GM11168 (cell line): ENCODE measurements around the gene TSPAN10.
"Not testable (repeated sequence)": the region's sequence is repeated elsewhere in the genome, so short reads cannot be mapped to it uniquely, and the experiment has no call there.

Experiments used
- in situ Hi-C: fragments of 300-500 bp; cut with MboI; formaldehyde crosslinking; loops from one replicate; pipeline ENCODE4 v1.12.0; 2022; ENCODE audit warnings: low sequenced_read_pairs; ENCODE audit not compliant: unreplicated experiment

TSPAN10 gene

DNA sequence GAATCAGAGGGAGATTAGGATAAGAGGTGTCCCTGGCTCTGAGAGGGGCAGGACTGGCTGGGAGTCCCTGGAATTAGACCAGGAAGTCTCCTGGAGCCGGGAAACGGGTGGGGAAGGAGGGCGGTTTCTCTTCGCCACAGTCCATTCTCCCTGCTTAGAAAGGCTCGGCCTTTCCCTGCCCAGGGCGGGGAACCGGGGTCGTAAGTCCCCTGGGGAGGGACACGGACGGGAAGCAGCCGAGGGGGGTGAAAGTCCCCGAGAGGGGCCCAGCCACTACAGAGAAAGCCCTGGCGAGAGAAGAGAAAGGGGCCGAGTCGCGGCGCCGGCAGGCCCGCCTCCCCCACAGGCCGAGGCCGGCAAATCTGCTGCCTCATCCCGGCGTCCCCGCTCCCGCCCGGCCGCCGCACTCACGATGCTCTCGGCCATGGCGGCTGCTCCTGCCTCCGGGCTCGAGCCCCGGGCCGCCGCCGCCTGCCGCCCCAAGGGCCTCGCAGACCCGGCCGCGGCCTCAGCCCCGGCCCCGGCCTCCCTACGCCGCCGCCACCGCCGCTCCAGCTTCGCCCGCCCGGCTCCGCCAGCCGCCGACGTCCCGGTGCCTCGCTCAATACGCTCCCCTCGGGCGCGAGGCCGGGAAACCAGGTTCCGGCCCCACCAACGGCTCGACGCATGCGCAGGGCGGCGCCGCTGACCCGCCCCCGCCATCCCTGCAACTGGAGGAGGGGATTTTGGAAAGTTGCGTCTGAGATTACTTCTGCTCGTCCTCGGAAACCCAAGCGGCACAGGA lies at the start of gene TSPAN10, which contains the start of gene NPLOC4:
Gene TSPAN10, plus strand, starts transcription at position 692 of the 784 bp plus-strand sequence. CDS start 5,217 bp downstream, outside the sequence.
Gene NPLOC4, minus strand, starts transcription at position 608 of the 784 bp plus-strand sequence. Its CDS starts 182 bp downstream, at position 426.
- in situ Hi-C loops, result no loop called here

DNA sequence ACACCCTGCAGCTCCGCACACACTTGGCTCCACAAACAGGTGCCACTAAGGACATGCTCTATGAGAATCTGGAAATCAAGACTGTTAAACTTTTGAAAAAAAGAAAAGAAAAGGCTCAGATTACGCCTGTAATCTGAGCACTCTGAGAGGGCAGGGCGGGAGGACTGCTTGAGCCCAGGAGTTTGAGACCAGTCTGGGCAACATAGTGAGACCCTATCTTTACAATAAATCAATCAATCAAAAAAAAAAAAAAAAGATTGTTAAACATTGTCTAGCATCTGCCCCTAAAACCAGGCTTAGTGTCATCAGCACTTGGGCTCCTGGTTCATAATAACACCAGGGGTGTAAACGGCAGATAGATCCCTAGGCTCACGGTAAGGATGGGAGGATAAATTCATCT lies 47.4 kb upstream of the TSPAN10 start:
- in situ Hi-C loops, result no loop called here

DNA sequence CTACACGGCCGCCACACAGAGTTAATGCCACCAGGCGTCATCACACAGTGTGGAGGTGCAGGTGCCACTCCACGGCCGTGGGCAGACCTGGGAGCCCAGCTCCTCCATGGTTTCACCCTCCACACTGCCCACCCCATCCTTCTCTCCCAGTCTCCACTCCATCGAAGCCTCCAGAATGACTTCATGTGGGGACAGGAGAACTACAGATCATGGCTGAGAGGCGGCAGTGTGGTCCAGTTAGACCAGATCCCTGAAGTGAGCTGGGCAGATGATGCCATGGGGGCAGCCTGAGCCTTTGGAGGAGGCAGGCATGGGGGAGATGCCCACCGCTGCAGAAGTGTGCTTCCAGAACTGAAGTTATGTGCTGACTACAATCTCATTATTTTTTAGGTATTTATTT lies 46.9 kb upstream of the TSPAN10 start:
- in situ Hi-C loops, result no loop called here

DNA sequence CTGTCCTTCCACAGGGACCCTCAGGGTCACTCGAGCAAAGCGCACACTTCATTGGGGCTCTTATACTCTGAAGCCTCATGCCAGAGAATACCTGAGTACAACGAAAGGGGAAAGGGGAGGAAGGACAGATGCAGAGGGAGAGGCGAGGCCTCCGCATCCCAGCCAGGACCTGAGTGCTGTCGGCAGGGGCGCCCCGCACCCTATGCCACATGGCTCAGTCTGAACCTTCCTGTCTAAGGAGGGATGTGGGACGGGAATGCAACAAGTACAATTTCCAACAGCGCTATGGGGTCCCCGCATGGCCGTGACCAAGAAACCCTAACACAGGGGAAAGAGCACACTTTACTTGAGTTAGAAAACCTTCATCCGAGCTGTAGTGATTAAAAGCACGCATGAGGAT lies 45.0 kb upstream of the TSPAN10 start:
- in situ Hi-C loops, result no loop called here

DNA sequence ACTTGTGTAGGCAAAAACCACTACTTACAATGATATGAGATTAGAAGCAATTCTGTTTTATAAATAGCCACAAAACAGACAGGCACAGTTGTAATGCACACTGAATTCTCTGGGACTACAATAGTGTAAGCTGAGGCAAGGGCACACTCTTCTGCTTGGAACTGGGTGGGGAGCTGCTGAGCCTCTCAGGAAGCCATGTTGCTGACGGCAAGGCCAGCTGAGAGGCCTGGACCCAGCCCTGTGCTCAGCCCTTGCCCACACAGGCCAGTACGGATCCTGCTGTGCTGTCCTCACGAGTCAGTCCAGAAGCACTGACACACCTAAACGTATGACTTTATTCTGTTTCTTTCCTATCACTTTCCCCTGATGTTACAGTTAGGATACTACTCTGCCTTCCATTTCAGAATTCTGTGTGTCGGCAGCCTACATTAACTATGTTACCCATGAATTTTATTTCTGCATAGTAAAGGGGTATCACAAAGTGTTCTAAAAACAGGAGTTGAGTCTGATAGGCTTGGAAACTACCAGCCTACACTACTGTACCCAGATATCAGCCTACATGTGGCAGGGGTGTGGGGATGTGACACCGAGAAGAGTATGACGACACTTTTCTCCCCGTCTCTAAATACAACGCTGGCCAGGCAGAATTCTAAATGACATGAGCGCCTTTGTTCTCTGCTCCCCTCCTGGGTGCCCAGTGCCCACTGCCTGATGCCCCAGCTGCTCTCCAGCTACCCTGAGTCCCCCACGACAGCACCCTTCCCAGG lies 43.7 kb upstream of the TSPAN10 start:
- in situ Hi-C loops, result no loop called here

DNA sequence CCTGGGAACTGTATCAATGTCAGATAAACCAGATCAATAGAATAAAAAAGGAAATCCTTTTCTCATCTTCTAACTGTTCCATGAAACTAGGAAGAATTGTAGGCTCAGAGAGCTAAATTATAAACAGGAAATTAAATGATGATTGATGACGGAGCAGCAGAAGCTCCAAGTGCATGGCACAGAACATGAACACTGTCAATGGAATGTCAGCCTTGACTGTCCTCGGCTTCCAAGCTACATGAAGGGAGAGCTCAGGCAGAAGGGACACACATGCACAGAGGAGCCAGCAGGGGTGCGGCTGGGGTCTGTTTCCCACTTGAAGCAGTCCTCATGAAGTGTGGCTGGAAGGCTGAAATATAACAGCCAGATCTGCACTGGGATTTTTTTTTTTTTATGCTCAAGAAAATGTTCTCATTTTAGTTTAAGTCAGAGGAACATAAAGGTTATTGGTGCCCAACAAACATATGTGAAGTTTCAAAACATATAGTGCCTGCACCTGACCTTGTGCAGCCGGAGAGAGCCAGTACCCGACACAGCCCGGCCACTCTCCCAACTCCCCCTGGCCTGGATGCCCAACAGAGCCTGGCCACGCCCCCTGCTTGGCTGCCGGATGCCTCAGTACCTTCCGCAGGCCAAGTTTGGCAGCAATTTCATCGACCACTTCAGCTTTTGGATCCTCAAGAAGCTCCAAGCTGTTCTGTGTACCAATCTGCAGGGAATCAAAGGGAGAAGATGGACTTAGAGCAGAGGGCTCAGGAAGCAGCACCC lies 37.1 kb upstream of the TSPAN10 start:
- in situ Hi-C loops, result no loop called here

DNA sequence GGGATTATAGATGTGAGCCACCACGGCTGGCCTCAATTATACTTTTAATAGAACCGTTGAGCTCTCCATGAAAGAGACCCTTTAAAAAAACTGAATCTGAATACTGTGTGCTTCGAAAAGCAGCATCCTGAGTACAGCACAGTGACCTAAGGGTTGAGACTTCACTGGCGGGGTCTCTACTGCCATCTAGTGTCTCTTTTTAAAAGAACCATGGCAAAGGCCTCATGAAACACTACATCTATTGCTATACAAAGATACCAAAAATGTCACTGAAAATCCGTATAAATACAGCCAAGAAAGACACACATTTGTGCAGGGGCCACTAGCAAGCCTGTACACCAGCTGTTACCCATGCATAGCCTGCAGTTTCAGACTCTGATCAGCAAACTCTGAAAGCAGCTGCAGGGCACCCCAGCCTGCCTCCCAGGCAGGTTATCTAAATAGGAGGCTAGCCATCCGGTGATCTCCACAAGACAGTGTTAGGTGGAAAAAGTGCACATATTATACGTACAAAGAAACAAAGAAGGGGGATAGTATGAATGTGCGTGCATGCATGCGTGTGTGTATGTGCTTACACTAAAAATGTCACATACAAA lies 35.4 kb upstream of the TSPAN10 start:
- in situ Hi-C loops, result no loop called here

DNA sequence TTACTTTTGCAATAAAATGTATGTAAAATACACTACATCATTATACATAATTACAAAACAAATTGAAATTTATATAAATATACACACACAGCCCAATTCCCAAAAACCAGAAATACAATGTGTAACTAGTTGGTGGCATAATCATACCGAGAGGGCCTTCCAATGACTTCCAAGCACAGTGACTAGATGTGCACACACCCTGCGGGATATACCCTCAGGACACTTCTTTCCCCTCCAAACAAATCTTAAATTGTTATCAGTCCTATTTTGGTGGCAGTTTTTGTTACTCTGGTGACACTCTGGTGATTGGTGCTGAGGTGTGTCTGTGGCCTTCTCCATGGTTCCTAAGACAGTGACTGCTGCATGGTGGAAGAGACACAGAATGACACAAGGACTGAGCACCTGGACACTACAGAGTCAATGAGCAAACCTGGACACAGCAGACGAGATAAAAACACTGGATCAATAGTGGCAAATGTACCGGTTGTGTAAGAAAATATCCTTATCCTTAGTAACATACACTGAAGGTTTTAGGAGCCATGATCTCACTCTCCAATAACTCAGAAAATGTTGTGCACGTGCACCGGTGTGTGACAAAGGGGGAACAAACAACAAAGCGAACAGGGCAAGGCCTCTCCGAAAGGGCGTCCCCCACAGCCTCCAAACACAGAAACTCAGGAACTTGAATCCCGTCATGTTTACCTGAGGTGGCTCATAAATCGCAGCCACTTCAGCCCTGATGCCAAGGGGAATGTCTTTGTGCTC lies 33.0 kb upstream of the TSPAN10 start:
- in situ Hi-C loops, result no loop called here

DNA sequence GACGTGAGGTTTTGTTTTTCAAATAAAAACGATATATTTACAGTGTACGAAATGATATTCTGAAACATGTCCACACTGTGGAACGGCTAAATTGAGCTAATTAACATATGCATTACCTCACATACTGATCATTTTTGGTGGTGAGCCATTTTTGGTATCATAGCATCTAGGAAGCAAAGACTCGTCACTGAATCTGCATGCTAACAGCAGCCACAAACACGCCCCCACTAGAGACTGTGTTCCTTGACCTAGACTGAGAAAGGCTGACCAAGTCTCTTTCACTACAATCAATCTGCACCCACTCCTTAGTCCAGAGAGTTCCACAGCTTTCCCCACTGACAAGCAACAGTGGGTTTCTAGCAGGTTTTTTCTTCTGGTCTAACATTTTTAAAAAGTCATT lies 29.6 kb upstream of the TSPAN10 start:
- in situ Hi-C loops, result no loop called here

DNA sequence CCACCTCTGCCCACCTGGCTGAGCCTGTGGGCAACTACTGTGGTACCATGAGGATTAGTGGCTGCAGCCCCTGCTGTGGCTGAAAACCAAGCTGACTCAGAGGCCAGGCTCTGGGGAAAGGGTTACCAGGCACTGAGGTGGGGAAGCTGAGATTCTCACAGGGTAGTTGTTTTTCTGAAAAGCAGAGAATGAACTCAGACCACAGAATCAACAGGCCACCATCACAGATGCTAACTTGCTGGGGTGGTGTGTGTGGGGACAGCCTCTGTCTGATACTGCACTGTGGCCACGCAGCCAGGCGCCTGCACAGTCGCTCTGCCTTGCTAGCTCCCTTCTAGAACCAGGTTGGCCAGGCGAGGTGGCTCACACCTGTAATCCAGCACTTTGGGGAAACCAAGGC lies 28.9 kb upstream of the TSPAN10 start:
- in situ Hi-C loops, result no loop called here

DNA sequence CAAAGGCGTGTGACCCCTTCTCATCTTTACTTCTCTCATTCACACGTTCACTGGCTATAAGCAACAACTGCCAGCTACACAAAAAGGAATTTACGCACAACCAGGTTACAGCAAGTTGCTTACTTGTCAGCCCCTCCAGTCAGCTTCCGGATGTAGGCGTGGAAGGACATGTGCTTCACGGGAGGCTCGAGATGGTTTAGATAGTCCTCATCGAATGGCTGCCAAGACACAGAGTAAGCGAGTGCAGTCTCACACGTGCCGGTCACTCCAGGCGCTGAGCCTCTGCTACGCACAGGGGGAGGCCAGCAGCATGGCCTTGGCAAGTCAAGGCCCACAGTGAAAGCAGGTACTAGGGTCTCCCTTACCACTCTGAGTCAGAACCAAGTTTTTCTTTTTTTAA lies 28.4 kb upstream of the TSPAN10 start:
- in situ Hi-C loops, result no loop called here

DNA sequence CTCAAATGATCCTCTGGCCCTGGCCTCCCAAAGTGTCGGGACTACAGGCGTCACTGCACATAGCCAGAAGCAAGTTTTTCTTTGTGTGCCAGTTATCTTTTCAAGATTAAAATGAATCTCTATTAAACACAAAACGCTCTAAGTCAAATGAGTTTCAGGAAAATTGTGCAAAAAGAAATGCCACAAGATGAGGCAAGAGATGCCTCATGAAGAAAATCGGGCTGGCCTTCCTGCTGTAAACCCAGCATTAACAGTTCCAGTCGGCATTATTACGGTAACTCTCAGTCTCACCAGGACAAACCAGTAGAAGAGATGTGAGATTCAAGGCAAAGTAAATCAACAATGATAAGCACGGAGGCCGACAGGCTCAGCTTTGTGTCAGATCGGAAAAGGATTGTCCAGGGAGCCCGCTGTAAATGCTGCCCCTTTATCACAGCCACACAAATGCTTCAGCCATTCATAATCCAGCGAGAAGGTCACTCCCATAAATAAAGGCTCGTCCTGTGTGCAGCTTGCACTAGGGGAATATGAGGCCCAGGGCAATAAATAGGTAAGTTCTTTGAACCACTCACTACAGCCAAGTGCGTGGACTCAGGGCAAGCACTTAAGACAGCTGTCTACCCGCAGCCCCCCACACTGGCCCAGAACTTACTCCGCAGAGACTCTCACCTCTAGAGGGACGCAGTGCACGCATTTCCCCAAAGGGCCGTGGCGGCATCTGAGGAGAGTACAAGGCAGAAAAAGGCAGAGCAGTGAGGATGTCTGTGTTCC lies 27.3 kb upstream of the TSPAN10 start:
- in situ Hi-C loops, result no loop called here

DNA sequence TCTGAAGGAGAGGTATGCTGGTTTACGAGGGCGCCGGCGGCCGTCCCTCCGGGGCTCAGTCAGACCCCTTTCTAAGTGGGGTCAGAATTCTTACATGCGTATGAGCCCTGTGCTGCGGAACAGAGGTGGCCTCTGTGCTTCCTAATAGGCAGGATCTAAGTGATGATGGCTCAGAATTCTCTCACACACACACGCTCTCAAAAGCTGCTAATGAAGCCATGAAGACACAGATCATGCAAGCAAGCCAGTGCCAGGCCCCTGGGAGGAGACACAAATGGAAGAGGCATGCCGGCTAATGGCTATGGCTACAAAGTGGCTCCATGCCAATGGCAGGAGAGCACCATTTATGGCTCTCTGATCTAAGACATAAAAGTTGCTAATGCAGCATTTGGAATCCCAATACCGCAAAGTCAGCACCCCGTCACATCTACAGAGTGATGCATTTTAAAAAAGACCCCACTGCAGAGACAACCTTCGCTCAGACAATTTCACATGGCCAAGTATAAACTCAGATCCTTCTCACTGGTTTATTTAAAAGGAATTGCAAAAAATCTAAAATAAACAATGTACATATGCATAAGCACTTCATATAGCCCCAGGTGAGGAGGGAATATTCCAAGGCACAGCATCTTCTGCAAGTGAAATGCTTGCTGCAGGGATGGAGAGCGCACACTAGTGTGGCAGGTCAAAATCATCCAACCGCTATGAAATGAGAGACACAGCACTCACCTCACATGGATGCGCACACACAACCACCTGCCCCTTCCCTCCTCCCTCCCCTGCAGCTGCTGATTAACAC lies 24.6 kb upstream of the TSPAN10 start:
- in situ Hi-C loops, result no loop called here

DNA sequence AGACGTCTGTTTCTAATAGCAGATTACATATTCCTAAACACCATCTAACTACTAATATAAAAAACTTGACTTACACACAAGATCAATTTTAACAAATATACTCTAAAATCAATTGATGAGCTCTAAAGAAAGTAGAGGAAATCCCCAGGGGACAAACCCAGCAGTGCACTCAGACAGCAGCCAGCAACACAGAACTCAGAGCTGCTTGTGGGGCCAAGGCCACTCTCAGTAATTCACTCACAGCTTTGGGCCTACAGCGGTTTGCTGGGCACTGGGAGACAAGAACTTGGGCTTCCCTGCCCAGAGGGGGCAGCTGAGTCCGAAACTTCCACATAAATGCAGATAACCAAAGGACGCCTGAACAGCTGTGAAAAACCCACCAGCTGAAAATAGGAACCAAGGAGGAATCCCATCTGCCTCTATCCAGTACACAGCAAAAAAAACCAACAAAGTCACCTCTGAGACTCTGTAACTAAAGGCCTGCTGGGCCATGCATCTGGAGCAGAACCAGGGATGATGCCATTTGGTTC lies 21.5 kb upstream of the TSPAN10 start:
- in situ Hi-C loops, result no loop called here

DNA sequence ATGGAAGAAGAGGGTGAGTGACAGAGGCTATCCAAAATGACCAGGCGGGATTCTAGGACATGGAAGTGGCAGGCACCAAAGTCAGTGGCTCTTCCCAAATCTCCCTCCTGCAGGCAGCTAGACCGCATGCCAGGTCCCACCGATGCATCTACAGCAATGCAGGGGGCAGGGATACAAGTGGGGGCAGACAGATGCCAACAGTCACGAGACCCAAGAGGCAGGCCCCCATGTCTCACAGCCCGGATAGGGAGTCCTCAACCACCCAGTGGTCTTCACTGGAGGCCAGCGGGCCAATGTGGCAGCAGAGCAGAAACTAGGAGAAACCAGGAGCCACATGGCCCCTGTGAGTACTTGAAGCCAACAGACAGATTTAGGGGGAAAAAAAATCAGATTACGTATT lies 20.1 kb upstream of the TSPAN10 start:
- in situ Hi-C loops, result no loop called here

DNA sequence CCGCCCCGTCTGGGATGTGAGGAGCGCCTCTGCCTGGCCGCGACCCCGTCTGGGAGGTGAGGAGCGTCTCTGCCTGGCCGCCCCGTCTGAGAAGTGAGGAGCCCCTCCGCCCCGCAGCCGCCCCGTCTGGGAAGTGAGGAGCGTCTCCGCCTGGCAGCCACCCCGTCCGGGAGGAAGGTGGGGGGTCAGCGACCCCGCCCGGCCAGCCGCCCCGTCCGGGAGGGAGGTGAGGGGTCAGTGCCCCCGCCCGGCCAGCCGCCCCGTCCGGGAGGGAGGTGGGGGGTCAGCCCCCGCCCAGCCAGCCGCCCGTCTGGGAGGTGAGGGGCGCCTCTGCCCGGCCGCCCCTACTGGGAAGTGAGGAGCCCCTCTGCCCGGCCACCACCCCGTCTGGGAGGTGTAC lies 18.7 kb upstream of the TSPAN10 start:
- in situ Hi-C loops, result not testable (repeated sequence)

DNA sequence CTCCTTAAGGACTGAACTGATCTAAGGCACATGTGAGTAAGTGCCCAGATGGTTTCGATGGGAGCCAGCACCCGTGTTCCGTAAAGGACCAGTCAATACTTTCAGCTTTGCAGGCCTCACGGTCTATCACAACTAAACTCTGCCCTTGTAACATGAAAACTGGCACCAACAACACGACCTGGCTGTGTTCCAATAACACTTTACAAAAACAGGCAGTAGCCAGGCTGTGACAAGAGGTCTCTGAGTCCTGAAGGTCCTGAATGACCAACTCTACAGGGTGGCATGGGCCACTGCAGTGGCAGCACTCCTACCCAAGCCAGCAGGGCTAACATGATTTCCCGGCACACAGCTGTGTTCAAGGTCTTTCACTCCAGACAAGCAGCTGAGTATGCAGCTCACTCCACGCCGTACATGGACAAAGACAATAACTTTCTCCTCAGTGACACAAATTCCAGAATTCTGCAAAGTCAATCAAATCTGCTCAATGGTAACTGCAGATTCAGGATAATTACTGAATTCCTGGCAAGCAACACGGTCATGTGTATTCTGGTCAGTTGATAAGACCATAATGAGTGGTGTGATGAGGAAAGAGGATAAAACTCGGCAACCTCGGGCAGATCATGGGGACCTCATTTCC lies 15.4 kb upstream of the TSPAN10 start:
- in situ Hi-C loops, result no loop called here
